Measurements from ENCODE around the gene PFN1. TPM values are rescaled to one million over a fixed set of nuclear protein-coding genes. Genes with fewer than 3 reads are reported as not detected.

The PFN1 gene
- total RNA-seq, 3 donors from 2014 or later (not counting 1 experiment from before 2014, with no cell fraction given), result 1,278 to 1,379 (median 1,308) TPM

DNA sequence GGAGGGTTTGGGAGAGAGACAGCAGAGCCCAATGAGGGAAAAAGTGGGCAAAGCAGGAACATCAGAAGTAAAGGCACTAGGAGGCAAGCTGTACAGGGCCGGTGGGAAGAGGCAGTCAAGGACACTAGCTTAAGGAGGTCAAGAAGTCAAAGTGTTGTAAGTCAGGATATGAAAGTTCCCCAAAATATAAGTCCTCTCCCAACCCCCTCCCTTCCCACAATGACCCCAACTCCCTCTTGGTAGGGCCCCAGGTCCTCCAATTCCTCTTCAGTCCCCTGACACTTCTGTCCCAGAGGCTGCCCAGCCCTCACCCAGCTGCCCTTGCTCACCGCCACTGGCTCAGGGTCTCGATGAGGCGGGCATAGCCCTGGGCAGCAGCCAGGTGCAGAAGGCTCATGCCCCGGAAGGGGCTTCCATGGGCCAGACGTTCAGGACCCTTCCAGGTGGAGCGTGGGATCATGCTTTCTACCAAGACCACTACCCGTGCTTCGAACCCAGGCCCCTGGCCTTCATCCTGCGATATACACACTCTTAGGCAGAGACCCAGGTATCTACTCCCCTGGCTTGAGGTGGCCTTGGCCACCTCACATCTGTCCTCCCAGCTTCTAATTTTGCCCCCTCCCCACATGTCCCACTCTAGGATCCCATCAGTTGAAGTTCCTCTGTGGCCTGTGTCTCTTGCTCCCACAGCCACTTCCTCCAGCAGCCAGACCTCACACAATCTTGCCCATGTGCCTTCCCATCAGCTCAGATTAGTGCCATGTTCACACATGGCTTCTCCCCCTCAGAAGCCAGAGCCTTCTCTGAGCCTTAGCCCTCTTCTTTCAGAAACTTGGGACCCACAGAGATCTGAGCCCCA, 25.2 kb upstream of the PFN1 start:
- DNase-seq, result no peak
- intact Hi-C loops (cut with micrococcal nuclease), result no loop called here
- peaks cover 19% of the 10 kb centered on the region for H3K4me1 ChIP-seq (ENCODE audit: control insufficient read depth, insufficient read depth, low read length)
- H3K4me3 ChIP-seq (ENCODE audit: low read length), result no peak overlapping the region
- peak overlapping the region in 1 of 2 donors; percentile 48 for H3K27ac Mint-ChIP-seq
- TF ChIP-seq, protein P1, sequence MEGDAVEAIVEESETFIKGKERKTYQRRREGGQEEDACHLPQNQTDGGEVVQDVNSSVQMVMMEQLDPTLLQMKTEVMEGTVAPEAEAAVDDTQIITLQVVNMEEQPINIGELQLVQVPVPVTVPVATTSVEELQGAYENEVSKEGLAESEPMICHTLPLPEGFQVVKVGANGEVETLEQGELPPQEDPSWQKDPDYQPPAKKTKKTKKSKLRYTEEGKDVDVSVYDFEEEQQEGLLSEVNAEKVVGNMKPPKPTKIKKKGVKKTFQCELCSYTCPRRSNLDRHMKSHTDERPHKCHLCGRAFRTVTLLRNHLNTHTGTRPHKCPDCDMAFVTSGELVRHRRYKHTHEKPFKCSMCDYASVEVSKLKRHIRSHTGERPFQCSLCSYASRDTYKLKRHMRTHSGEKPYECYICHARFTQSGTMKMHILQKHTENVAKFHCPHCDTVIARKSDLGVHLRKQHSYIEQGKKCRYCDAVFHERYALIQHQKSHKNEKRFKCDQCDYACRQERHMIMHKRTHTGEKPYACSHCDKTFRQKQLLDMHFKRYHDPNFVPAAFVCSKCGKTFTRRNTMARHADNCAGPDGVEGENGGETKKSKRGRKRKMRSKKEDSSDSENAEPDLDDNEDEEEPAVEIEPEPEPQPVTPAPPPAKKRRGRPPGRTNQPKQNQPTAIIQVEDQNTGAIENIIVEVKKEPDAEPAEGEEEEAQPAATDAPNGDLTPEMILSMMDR (IDR thresholded peaks at IDR 0.05), result no peak
- H3K4me3 Mint-ChIP-seq, result no peak overlapping the region
- WGBS (ENCODE audit: insufficient coverage), result 95% methylated on average over 10 of the region's 10 CpGs
- H3K36me3 Mint-ChIP-seq, result no peaks in the 10 kb centered on the region
- H3K27ac ChIP-seq (ENCODE audit: low read length), result no peak overlapping the region
- no peaks in the 10 kb centered on the region for H3K27me3 ChIP-seq (ENCODE audit: control insufficient read depth, insufficient read depth, low read length)
- H3K27me3 Mint-ChIP-seq (ENCODE audit: low read depth in 2 of 2), result no peaks in the 10 kb centered on the region
- peaks cover 59% of the 10 kb centered on the region for H3K36me3 ChIP-seq (ENCODE audit: control insufficient read depth, insufficient read depth, low read length)
- H3K9me3 ChIP-seq (ENCODE audit: control insufficient read depth, insufficient read depth, low read length), result no peaks in the 10 kb centered on the region
- peaks cover 0 to 14% of the 10 kb centered on the region in 2 donors for H3K4me1 Mint-ChIP-seq
- ATAC-seq, result peak in 1 of 3 donors; percentile 7
- H3K9me3 Mint-ChIP-seq, result no peaks in the 10 kb centered on the region

DNA sequence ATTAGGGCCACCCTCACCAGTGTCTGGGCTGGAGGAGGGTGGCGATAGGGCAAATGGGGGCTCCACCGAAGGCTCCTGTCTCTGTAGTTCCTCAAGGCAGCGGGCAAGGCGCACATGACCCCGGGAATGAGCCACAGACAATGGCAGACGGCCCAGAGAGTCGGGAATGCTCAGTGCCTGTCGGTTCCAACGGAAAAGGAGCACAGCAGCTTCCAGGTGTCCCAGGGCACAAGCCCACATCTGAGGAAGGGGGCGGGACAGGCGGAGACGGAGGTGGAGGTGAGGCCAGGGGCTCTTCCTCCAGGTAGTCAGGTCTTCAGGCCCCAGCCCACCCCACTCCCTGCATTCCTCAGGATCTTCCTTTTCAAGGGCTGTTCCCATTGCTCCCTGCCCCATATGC, 24.4 kb upstream of the PFN1 start:
- Mint-ChIP-seq H3K27ac (peak overlapping the region in 1 of 2 donors; percentile 48), H3K4me3 (no peak overlapping the region), H3K4me1 (peaks cover 0 to 14% of the 10 kb centered on the region in 2 donors), H3K27me3 (ENCODE audit: low read depth in 2 of 2) (no peaks in the 10 kb centered on the region), H3K36me3 (no peaks in the 10 kb centered on the region), H3K9me3 (no peaks in the 10 kb centered on the region)
- Histone ChIP-seq H3K27me3 (ENCODE audit: control insufficient read depth, insufficient read depth, low read length) (no peaks in the 10 kb centered on the region), H3K27ac (ENCODE audit: low read length) (no peak overlapping the region), H3K4me3 (ENCODE audit: low read length) (no peak overlapping the region), H3K36me3 (ENCODE audit: control insufficient read depth, insufficient read depth, low read length) (peaks cover 52% of the 10 kb centered on the region), H3K9me3 (ENCODE audit: control insufficient read depth, insufficient read depth, low read length) (no peaks in the 10 kb centered on the region), H3K4me1 (ENCODE audit: control insufficient read depth, insufficient read depth, low read length) (peaks cover 21% of the 10 kb centered on the region)
- intact Hi-C loops (cut with micrococcal nuclease), result no loop called here
- DNase-seq (no peak), ATAC-seq (no peak)
- 98% methylated on average over 12 of the region's 12 CpGs for WGBS (ENCODE audit: insufficient coverage)
- TF ChIP-seq, protein P1 (IDR thresholded peaks at IDR 0.05), result no peak

DNA sequence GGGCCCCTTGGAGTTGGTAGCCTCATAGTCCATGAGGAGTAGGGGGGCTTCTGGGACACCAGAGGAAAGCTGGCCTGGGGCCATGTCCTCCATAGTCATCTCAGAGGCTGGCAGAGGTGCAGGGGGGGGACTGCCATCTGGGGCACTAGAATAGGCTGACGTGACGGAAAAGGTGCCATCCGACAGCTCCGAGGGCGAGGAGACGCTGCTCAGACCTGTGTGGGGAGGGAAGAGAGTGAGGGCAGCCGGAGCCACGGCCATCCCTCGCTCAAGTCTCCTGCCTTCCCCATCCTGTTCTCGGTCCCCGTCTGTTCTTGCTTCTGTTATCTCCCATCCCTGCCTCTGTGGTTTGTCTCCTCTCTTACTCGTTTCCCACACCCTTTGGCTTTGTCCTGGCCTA, 24.0 kb upstream of the PFN1 start:
- no peak for ATAC-seq
- H3K27ac Mint-ChIP-seq, result no peak overlapping the region
- Histone ChIP-seq H3K27ac (ENCODE audit: low read length) (no peak overlapping the region), H3K4me1 (ENCODE audit: control insufficient read depth, insufficient read depth, low read length) (peaks cover 21% of the 10 kb centered on the region), H3K36me3 (ENCODE audit: control insufficient read depth, insufficient read depth, low read length) (peaks cover 47% of the 10 kb centered on the region), H3K9me3 (ENCODE audit: control insufficient read depth, insufficient read depth, low read length) (no peaks in the 10 kb centered on the region), H3K27me3 (ENCODE audit: control insufficient read depth, insufficient read depth, low read length) (no peaks in the 10 kb centered on the region), H3K4me3 (ENCODE audit: low read length) (no peak overlapping the region)
- H3K4me3 Mint-ChIP-seq, result no peak overlapping the region
- intact Hi-C loops (cut with micrococcal nuclease), result no loop called here
- no peaks in the 10 kb centered on the region for H3K27me3 Mint-ChIP-seq (ENCODE audit: low read depth in 2 of 2)
- DNase-seq, result no peak
- peaks cover 0 to 14% of the 10 kb centered on the region in 2 donors for H3K4me1 Mint-ChIP-seq
- no peaks in the 10 kb centered on the region for H3K9me3 Mint-ChIP-seq
- WGBS (ENCODE audit: insufficient coverage), result 96% methylated on average over 12 of the region's 12 CpGs
- no peaks in the 10 kb centered on the region for H3K36me3 Mint-ChIP-seq
- TF ChIP-seq, protein P1 (IDR thresholded peaks at IDR 0.05), result no peak
